Measurements from ENCODE around the gene SLC20A1.
"Not testable (repeated sequence)": the region's sequence is repeated elsewhere in the genome, so short reads cannot be mapped to it uniquely, and the experiment has no call there.

The SLC20A1 gene

GRCh38 chr2:112656679-112657078, 10.9 kb downstream of the SLC20A1 start:
- DNase-seq = no peak

DNA sequence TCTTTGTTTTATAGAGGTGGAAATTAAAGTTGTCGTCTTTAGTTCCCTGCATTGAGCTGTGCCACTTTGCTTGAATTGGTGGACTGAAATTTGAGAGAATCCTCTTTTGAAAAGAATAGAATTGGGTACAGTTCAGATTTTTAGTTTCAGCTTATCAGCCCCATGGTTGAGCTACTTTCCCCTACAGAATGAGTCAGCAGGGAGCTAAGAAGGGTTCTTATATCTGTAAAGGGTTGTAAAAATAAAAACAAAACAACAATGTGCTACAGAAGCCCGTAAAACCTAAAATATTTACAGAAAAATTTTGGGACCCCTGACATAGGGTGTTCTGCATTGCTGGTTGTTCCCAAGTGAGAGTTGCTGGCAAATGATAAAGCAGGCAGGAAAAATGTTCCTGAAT, 12.6 kb downstream of the SLC20A1 start:
- DNase-seq = no peak

- DNase-seq = no peak
Observed at GRCh38 chr2:112658839-112659667, 13.3 kb downstream of the SLC20A1 start.

GRCh38 chr2:112660138-112660537, 14.4 kb downstream of the SLC20A1 start:
- no peak for DNase-seq

DNA sequence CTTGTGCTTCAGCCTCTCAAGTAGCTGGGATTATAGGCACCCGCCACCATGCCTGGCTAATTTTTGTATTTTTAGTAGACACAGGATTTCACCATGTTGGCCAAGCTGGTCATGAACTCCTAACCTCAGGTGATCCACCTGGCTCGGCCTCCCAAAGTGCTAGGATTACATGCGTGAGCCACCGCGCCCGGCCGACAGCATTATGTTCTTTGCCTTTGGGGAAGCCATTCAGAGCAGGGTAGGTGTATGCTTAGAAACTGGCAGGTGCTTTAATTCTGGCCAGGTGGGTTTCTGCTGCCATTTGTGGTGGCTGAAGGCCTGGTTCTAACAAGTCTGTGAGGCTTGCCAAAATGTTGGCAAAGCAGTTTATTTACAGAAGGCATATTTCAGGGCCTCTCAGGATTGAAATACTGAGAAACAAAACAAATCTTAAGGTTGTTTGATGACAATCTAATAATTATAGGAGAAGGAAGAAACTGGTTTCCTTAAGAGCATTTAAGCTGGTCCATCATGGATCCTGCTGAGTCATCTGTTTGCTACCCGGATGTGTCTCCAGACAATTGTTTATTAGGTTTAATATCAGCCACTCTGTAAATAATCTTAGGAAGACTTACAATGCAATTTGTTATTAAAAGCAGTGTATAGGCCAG, 16.0 kb downstream of the SLC20A1 start:
- no peak for DNase-seq

GRCh38 chr2:112662704-112663103, 17.0 kb downstream of the SLC20A1 start:
- DNase-seq = no peak

- DNase-seq = no peak
Observed at GRCh38 chr2:112664689-112665088, 18.9 kb downstream of the SLC20A1 start.

GRCh38 chr2:112665113-112665780, 19.5 kb downstream of the SLC20A1 start:
- DNase-seq = no peak

- no peak for DNase-seq
Observed at GRCh38 chr2:112666761-112667122, 21.0 kb downstream of the SLC20A1 start.

DNA sequence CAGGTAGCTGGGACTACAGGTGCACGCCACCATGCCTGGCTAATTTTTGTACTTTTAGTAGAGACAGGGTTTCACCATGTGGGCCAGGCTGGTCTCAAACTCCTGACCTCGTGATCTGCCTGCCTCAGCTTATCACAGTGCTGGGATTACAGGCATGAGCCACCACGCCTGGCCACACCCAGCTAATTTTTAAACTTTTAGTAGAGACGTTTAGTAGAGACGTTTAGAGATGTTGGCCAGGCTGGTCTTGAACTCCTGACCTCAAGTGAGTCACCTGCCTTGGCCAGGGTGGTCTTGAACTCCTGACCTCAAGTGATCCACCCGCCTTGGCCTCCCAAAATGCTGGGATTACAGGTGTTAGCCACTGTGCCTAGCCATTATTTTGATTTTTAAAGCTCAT, 21.8 kb downstream of the SLC20A1 start:
- not testable (repeated sequence) for DNase-seq

- no peak for DNase-seq
Observed at GRCh38 chr2:112669667-112670066, 23.9 kb downstream of the SLC20A1 start.

DNA sequence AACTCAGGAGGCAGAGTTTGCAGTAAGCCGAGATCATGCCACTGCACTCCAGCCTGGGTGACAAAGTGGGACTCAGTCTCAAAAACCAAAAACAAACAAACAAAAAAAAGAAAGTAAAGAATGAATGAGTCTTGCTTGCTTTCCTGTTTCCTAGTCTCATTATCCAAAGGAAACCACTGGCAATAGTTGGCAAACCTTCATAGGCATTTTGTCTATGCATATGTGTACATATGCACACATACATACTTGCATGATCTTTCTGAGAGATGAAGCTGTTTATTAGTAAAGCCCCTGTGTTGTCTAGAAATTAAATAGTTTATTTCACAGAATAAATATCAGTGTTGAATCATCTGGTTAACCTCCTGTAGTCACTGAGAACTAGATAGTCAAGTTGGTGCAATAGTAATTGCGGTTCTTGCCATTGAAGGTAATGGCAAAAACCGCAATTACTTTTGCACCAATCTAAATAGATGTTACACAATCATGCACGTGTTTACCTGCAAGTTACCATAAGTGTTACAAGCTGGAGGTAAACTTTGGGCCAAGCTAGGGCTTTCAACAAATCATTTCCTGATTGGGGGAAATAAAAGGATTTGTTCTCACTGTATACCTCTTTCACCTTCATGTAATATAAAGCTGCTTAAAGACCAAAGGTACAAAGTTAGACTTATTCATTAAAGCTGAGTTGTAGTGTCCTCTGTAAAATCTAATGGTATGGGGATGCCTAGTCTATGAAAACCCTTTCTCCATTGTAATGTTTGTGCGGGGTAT, 24.7 kb downstream of the SLC20A1 start:
- DNase-seq = no peak

GRCh38 chr2:112671801-112672200, 26.1 kb downstream of the SLC20A1 start:
- DNase-seq = peak; percentile 94

DNA sequence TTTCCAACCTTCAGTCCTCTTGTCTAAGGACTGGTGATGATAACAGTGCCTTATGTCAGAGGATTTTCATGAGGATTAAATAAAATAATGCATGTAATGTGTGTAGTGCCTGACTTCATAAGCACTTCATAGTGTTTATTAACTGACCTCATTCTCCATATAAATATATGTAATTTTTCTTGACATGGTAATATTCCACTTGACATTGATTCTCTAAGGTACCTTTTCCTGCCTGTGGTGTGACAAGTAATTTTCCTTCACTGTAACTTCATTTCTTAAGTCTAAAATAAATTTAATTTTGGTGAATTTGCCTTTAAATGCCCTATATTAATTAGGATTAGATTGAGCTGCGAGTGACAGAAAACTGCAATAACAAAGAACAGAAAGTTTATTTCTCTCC, 27.3 kb downstream of the SLC20A1 start:
- DNase-seq = no peak

- DNase-seq = no peak
Observed at GRCh38 chr2:112674229-112674628, 28.5 kb downstream of the SLC20A1 start.

- DNase-seq = no peak
Observed at GRCh38 chr2:112679484-112679883, 33.7 kb downstream of the SLC20A1 start.

- no peak for DNase-seq
Observed at GRCh38 chr2:112680666-112681101, 34.9 kb downstream of the SLC20A1 start.

DNA sequence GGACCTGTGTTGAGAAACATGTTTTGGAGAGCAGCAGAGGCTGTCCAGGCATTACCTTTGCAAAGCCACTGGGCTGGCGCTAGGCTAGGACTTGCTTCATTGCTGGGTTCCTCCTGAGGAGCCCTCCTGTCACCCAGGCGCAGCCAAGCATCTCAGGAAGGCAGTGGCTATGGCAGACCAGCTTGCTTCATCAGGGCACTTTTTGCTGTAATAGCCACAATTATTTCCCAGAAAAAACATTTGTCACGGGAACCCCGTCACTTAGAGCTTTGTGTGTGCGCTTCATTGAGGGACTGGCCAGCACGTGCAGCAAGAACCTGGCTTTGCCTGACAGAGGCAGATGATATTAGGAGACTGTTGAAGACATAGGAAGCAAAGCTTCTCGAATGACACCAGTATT, 36.4 kb downstream of the SLC20A1 start:
- DNase-seq = no peak

DNA sequence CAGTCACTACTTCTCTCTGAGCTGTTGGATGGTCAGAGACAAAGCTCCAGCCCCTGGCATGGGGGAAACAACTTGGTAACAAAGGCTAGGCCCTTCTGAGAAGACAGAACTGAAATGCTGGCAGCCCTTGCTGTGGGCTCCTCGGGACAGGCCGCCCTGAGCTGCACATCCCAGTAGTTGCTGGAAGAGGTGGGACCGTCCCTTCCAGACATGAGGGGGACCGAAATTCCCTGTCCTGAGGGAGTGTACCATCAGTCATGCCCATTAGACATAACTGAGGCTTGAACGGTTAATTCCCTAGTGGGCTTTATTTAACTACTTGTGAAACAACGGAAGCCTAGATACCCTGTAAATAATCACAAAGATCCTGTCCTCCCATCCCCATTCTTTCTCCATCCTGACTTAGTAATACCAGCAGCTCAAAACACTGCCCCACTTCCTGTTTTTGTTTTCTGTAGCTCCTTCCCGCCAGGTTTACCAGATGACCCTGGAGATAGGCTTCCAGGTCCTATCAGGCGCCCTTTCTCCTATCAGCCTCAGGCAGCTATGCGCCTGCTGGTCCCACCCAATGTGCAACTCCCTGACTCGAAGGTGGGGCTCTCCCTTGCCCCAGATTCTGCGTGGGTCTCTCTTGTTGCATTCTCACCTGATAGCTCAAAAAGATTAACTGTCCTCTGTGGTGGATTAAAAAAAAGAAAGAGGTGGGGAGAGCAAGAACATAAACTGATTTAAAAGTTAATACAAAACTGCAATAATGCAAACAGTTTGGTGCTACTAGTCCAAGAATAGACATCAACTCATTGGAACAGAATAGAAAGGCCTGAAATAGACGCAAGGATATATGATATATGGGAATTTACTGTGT, 38.0 kb downstream of the SLC20A1 start:
- DNase-seq = no peak

- DNase-seq = no peak
Observed at GRCh38 chr2:112684415-112684775, 38.7 kb downstream of the SLC20A1 start.

- no peak for DNase-seq
Observed at GRCh38 chr2:112685271-112685884, 39.6 kb downstream of the SLC20A1 start.
